ENCODE data around the gene KCNK2.

Gene KCNK2

GRCh38 chr1:215113776-215114153, 31.2 kb downstream of the KCNK2 start:
- Mint-ChIP-seq H3K27ac (no peak overlapping the region), H3K4me3 (no peak overlapping the region), H3K4me1 (no peaks in the 10 kb centered on the region), H3K27me3 (ENCODE audit: low read depth, poor library complexity) (peaks cover 3% of the 10 kb centered on the region), H3K9me3 (no peaks in the 10 kb centered on the region), H3K36me3 (ENCODE audit: low read depth) (no peaks in the 10 kb centered on the region)
- no peak for TF ChIP-seq CTCF (IDR thresholded peaks at IDR 0.05)
- no peak for DNase-seq

GRCh38 chr1:215114154-215114933, 31.8 kb downstream of the KCNK2 start:
- Mint-ChIP-seq H3K36me3 (ENCODE audit: low read depth) (no peaks in the 10 kb centered on the region), H3K27me3 (ENCODE audit: low read depth, poor library complexity) (peaks cover 3% of the 10 kb centered on the region), H3K4me3 (no peak overlapping the region), H3K27ac (no peak overlapping the region), H3K9me3 (no peaks in the 10 kb centered on the region), H3K4me1 (no peaks in the 10 kb centered on the region)
- no peak for TF ChIP-seq CTCF (IDR thresholded peaks at IDR 0.05)
- DNase-seq, result no peak

- Mint-ChIP-seq H3K36me3 (ENCODE audit: low read depth) (no peaks in the 10 kb centered on the region), H3K27me3 (ENCODE audit: low read depth, poor library complexity) (peaks cover 3% of the 10 kb centered on the region), H3K4me3 (no peak overlapping the region), H3K9me3 (no peaks in the 10 kb centered on the region), H3K27ac (no peak overlapping the region), H3K4me1 (no peaks in the 10 kb centered on the region)
- no peak for DNase-seq
- TF ChIP-seq CTCF (IDR thresholded peaks at IDR 0.05), result no peak
Measured at GRCh38 chr1:215115760-215116159, 33.2 kb downstream of the KCNK2 start.

- no peak for TF ChIP-seq CTCF (IDR thresholded peaks at IDR 0.05)
- Mint-ChIP-seq H3K36me3 (ENCODE audit: low read depth) (no peaks in the 10 kb centered on the region), H3K4me1 (no peaks in the 10 kb centered on the region), H3K9me3 (no peaks in the 10 kb centered on the region), H3K27me3 (ENCODE audit: low read depth, poor library complexity) (peaks cover 3% of the 10 kb centered on the region), H3K4me3 (no peak overlapping the region), H3K27ac (no peak overlapping the region)
- DNase-seq, result no peak
Measured at GRCh38 chr1:215118081-215118480, 35.5 kb downstream of the KCNK2 start.

- no peak overlapping the region for H3K4me3 Mint-ChIP-seq
- DNase-seq, result no peak
- no peaks in the 10 kb centered on the region for H3K36me3 Mint-ChIP-seq (ENCODE audit: low read depth)
- H3K9me3 Mint-ChIP-seq, result no peaks in the 10 kb centered on the region
- H3K27me3 Mint-ChIP-seq (ENCODE audit: low read depth, poor library complexity), result peaks cover 7% of the 10 kb centered on the region
- no peak overlapping the region for H3K27ac Mint-ChIP-seq
- no peaks in the 10 kb centered on the region for H3K4me1 Mint-ChIP-seq
- TF ChIP-seq CTCF (IDR thresholded peaks at IDR 0.05), result no peak
Measured at GRCh38 chr1:215119056-215119455, 36.5 kb downstream of the KCNK2 start.

GRCh38 chr1:215119719-215120365, 37.3 kb downstream of the KCNK2 start:
- no peaks in the 10 kb centered on the region for H3K36me3 Mint-ChIP-seq (ENCODE audit: low read depth)
- H3K4me3 Mint-ChIP-seq, result no peak overlapping the region
- H3K27ac Mint-ChIP-seq, result no peak overlapping the region

More at GRCh38 chr1:215119719-215120365, 37.3 kb downstream of the KCNK2 start:
- H3K9me3 Mint-ChIP-seq, result no peaks in the 10 kb centered on the region
- H3K27me3 Mint-ChIP-seq (ENCODE audit: low read depth, poor library complexity), result peaks cover 4% of the 10 kb centered on the region
- no peak for DNase-seq
- TF ChIP-seq CTCF (IDR thresholded peaks at IDR 0.05), result no peak
- no peaks in the 10 kb centered on the region for H3K4me1 Mint-ChIP-seq

All from nephron progenitor cell (in vitro differentiated cells).